ENCODE data around the gene NUP205.
A peak's percentile ranks its signal among the peaks of the same experiment; 100 is the strongest.

GRCh38 chr7:135672560-135673359 is 115.0 kb downstream of the NUP205 start:
- TF ChIP-seq EP300 (IDR thresholded peaks at IDR 0.05) (no peak), CTCF (IDR thresholded peaks at IDR 0.05) (peak; percentile 61 to 83 (median 72)), POLR2A (IDR thresholded peaks at IDR 0.05) (no peak)
